ENCODE measurements around the gene EFCAB12. TPM values are rescaled to one million over a fixed set of nuclear protein-coding genes. Genes with fewer than 3 reads are reported as not detected.

EFCAB12 gene
- total RNA-seq, 2 experiments from 2014 or later, result 1.1 to 2.5 TPM

- TF ChIP-seq EZH2phosphoT487 (IDR thresholded peaks at IDR 0.05; ENCODE audit: borderline replicate concordance, low read depth, low read length) (no peak), CTCF (conservative IDR thresholded peaks at IDR 0.05; ENCODE audit: low read length) (no peak)
- no peaks in the 10 kb centered on the region for H3K79me2 ChIP-seq (ENCODE audit: insufficient read depth, low read depth, low read length)
- intact Hi-C loops (cut with micrococcal nuclease; ENCODE audit: unreplicated experiment), result no loop called here
- no TSS peak for BruUV-seq (replicated peaks)
- no peak for DNase-seq (ENCODE audit: low spot score)
- ChIA-PET CTCF (ENCODE audit: unreplicated experiment) (no interaction called here), POLR2A (interaction anchor here (1.1 kb wide), 1 partner anchor 201 kb away, joined by 3 read pairs; no protein-coding TSS in a partner anchor)
- no peaks in the 10 kb centered on the region for H3K4me1 ChIP-seq (ENCODE audit: insufficient read depth, low read length, poor library complexity, severe bottlenecking)
- no peak overlapping the region for H3K27ac ChIP-seq (ENCODE audit: low read depth, low read length, poor library complexity, severe bottlenecking)
- H3K4me2 ChIP-seq (ENCODE audit: low read length), result no peak overlapping the region
- peaks cover 37% of the 10 kb centered on the region for H3K36me3 ChIP-seq (ENCODE audit: insufficient read depth, low read length)
- H2AFZ ChIP-seq (ENCODE audit: low read length), result no peak overlapping the region
- H3K4me3 ChIP-seq (ENCODE audit: low read depth, low read length, poor library complexity, severe bottlenecking), result no peak overlapping the region
- no peaks in the 10 kb centered on the region for H4K20me1 ChIP-seq (ENCODE audit: insufficient read depth, low read length)
- H3K9me3 ChIP-seq (ENCODE audit: low read length), result no peaks in the 10 kb centered on the region
- H3K9me2 ChIP-seq (ENCODE audit: insufficient read depth, low read length), result no peaks in the 10 kb centered on the region
Observed at GRCh38 chr3:129475863-129476262, 47.4 kb upstream of the EFCAB12 start.

GRCh38 chr3:129474984-129475804 is 46.8 kb upstream of the EFCAB12 start:
- H3K4me3 ChIP-seq (ENCODE audit: low read depth, low read length, poor library complexity, severe bottlenecking), result no peak overlapping the region
- TF ChIP-seq EZH2phosphoT487 (IDR thresholded peaks at IDR 0.05; ENCODE audit: borderline replicate concordance, low read depth, low read length) (no peak), CTCF (conservative IDR thresholded peaks at IDR 0.05; ENCODE audit: low read length) (no peak)
- no peaks in the 10 kb centered on the region for H4K20me1 ChIP-seq (ENCODE audit: insufficient read depth, low read length)
- intact Hi-C loops (cut with micrococcal nuclease; ENCODE audit: unreplicated experiment), result no loop called here
- no peak for DNase-seq (ENCODE audit: low spot score)
- H3K9me3 ChIP-seq (ENCODE audit: low read length), result no peaks in the 10 kb centered on the region
- H3K9me2 ChIP-seq (ENCODE audit: insufficient read depth, low read length), result no peaks in the 10 kb centered on the region
- H3K79me2 ChIP-seq (ENCODE audit: insufficient read depth, low read depth, low read length), result no peaks in the 10 kb centered on the region
- H2AFZ ChIP-seq (ENCODE audit: low read length), result no peak overlapping the region
- no peak overlapping the region for H3K4me2 ChIP-seq (ENCODE audit: low read length)
- H3K36me3 ChIP-seq (ENCODE audit: insufficient read depth, low read length), result peaks cover 30% of the 10 kb centered on the region
- BruUV-seq (replicated peaks), result no TSS peak
- H3K4me1 ChIP-seq (ENCODE audit: insufficient read depth, low read length, poor library complexity, severe bottlenecking), result no peaks in the 10 kb centered on the region
- ChIA-PET CTCF (ENCODE audit: unreplicated experiment) (no interaction called here), POLR2A (interaction anchor here (1.1 kb wide), 1 partner anchor 202 kb away, joined by 3 read pairs; no protein-coding TSS in a partner anchor)
- no peak overlapping the region for H3K27ac ChIP-seq (ENCODE audit: low read depth, low read length, poor library complexity, severe bottlenecking)

GRCh38 chr3:129473769-129474152 is 45.3 kb upstream of the EFCAB12 start:
- H3K4me1 ChIP-seq (ENCODE audit: insufficient read depth, low read length, poor library complexity, severe bottlenecking), result no peaks in the 10 kb centered on the region
- CTCF ChIA-PET (ENCODE audit: unreplicated experiment), result no interaction called here
- no peak for DNase-seq (ENCODE audit: low spot score)
- no peak overlapping the region for H2AFZ ChIP-seq (ENCODE audit: low read length)
- no peak overlapping the region for H3K4me2 ChIP-seq (ENCODE audit: low read length)
- no peak overlapping the region for H3K4me3 ChIP-seq (ENCODE audit: low read depth, low read length, poor library complexity, severe bottlenecking)
- H4K20me1 ChIP-seq (ENCODE audit: insufficient read depth, low read length), result no peaks in the 10 kb centered on the region
- no peaks in the 10 kb centered on the region for H3K79me2 ChIP-seq (ENCODE audit: insufficient read depth, low read depth, low read length)
- no TSS peak for BruUV-seq (replicated peaks)
- no peaks in the 10 kb centered on the region for H3K9me2 ChIP-seq (ENCODE audit: insufficient read depth, low read length)
- H3K36me3 ChIP-seq (ENCODE audit: insufficient read depth, low read length), result peaks cover 21% of the 10 kb centered on the region
- no peaks in the 10 kb centered on the region for H3K9me3 ChIP-seq (ENCODE audit: low read length)
- intact Hi-C loops (cut with micrococcal nuclease; ENCODE audit: unreplicated experiment), result no loop called here
- POLR2A ChIA-PET, result no interaction called here
- H3K27ac ChIP-seq (ENCODE audit: low read depth, low read length, poor library complexity, severe bottlenecking), result no peak overlapping the region
- TF ChIP-seq CTCF (conservative IDR thresholded peaks at IDR 0.05; ENCODE audit: low read length) (no peak), EZH2phosphoT487 (IDR thresholded peaks at IDR 0.05; ENCODE audit: borderline replicate concordance, low read depth, low read length) (no peak)
